GM12892 (cell line): ENCODE results near the gene FAM9A.

Source experiments
- DNase-seq: peaks from one replicate; pipeline ENCODE4 v3.0.0; 2011; ENCODE audit not compliant: insufficient read length
- FAIRE-seq: peaks from 2 replicates; lab custom pipeline; 2011; peaks lifted over from hg19 to GRCh38; lab: Jason Lieb, UNC
- POLR2A ChIP-seq: IDR thresholded peaks from 2 replicates; pipeline ENCODE4 v1.6.1; 2011; ENCODE audit warnings: low read depth, low read length, control low read depth
- POLR2AphosphoS5 ChIP-seq: IDR thresholded peaks from 2 replicates; pipeline ENCODE4 v1.6.1; 2011; ENCODE audit warnings: low read depth, low read length, control low read depth
- TAF1 ChIP-seq: IDR thresholded peaks from 2 replicates; pipeline ENCODE4 v1.6.1; 2011; ENCODE audit warnings: low read depth, mild to moderate bottlenecking, control low read depth, low read length, borderline replicate concordance

The FAM9A gene

GRCh38 chrX:8743126-8743732 lies 58.0 kb downstream of the FAM9A start:
- DNase-seq (no peak), FAIRE-seq (peak; percentile 70)
- TF ChIP-seq POLR2A (no peak), TAF1 (no peak), POLR2AphosphoS5 (no peak)

GRCh38 chrX:8741981-8742380 lies 59.2 kb downstream of the FAM9A start:
- FAIRE-seq (no peak), DNase-seq (no peak)
- no peak for TF ChIP-seq POLR2AphosphoS5
- no peak for TF ChIP-seq POLR2A
- no peak for TF ChIP-seq TAF1
